Measurements from ENCODE around the gene MORC4. TPM values are rescaled to one million over a fixed set of nuclear protein-coding genes. Genes with fewer than 3 reads are reported as not detected.

MORC4 gene
- polyA plus RNA-seq, 1 of the 3 experiments (the other 2 are of a cell fraction): 12.5 TPM

DNA sequence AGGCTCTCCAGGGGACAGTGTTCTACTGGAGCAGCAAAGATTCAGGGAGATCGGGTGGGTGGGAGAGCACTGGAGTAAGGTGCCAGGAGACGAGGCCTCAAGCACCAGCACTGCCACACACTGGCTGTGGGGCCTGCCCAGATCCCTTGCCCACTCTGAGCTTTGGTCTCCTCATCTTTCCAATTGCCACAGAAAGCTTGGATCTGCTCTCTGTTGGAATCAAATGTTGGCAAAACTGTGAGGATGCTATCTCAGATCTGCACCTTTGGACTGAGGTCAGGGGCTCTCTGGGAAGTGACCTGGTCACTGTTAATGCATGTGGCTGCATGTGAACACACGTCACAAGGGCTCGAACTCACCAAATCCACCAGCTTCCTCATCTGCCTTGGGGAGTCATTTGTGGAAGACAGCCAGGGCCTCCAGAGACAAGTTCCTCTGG is 98.2 kb downstream of the MORC4 start:
- Histone ChIP-seq H3K36me3 (replicated peaks in 1 of 2; ENCODE audit: control insufficient read depth in 1 of 2, insufficient read depth in 2 of 2, low read length in 1 of 2) (no peaks in the 10 kb centered on the region), H4K20me1 (ENCODE audit: insufficient read depth) (no peaks in the 10 kb centered on the region), H3F3A (replicated peaks; ENCODE audit: insufficient read depth) (no peaks in the 10 kb centered on the region), H3K27me3 (ENCODE audit: insufficient read depth) (peaks cover 8% of the 10 kb centered on the region; the same call in 1 of the 2 replicates), H3K4me1 (ENCODE audit: control insufficient read depth in 1 of 2, insufficient read depth in 2 of 2, low read depth in 1 of 2, low read length in 1 of 2) (no peaks in the 10 kb centered on the region; a peak in 1 of 4 replicates), H3K27ac (ENCODE audit: low read depth in 2 of 2, low read length in 1 of 2) (no peak overlapping the region), H3K9me3 (no peaks in the 10 kb centered on the region), H3K9ac (no peak overlapping the region), H3K4me3 (ENCODE audit: low read depth in 2 of 2, low read length in 1 of 2) (no peak overlapping the region), H3K4me2 (no peak overlapping the region), H3K9me2 (no peaks in the 10 kb centered on the region), H3K79me2 (ENCODE audit: insufficient read depth) (no peaks in the 10 kb centered on the region), H2AFZ (ENCODE audit: low read depth) (no peak overlapping the region)
- 51% methylated on average over 4 of the region's 4 CpGs for WGBS (ENCODE audit: low lambda C conversion rate)
- ChIA-PET CTCF (interaction anchor here (1.0 to 5.2 kb wide), 3 partner anchors 8 to 27 kb away, joined by 3 to 35 read pairs (median 6); no protein-coding TSS in a partner anchor), POLR2A (no interaction called here)
- no peak for DNase-seq
- TF ChIP-seq, protein P1, sequence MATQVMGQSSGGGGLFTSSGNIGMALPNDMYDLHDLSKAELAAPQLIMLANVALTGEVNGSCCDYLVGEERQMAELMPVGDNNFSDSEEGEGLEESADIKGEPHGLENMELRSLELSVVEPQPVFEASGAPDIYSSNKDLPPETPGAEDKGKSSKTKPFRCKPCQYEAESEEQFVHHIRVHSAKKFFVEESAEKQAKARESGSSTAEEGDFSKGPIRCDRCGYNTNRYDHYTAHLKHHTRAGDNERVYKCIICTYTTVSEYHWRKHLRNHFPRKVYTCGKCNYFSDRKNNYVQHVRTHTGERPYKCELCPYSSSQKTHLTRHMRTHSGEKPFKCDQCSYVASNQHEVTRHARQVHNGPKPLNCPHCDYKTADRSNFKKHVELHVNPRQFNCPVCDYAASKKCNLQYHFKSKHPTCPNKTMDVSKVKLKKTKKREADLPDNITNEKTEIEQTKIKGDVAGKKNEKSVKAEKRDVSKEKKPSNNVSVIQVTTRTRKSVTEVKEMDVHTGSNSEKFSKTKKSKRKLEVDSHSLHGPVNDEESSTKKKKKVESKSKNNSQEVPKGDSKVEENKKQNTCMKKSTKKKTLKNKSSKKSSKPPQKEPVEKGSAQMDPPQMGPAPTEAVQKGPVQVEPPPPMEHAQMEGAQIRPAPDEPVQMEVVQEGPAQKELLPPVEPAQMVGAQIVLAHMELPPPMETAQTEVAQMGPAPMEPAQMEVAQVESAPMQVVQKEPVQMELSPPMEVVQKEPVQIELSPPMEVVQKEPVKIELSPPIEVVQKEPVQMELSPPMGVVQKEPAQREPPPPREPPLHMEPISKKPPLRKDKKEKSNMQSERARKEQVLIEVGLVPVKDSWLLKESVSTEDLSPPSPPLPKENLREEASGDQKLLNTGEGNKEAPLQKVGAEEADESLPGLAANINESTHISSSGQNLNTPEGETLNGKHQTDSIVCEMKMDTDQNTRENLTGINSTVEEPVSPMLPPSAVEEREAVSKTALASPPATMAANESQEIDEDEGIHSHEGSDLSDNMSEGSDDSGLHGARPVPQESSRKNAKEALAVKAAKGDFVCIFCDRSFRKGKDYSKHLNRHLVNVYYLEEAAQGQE (IDR thresholded peaks at IDR 0.05; ENCODE audit: low read depth, low read length): no peak
- TF ChIP-seq EP300 (IDR thresholded peaks at IDR 0.05; ENCODE audit: borderline replicate concordance in 1 of 2, low read depth in 1 of 2, low read length in 1 of 2) (no peak), SIN3A (IDR thresholded peaks at IDR 0.05; ENCODE audit: borderline replicate concordance, low read depth, low read length) (no peak), RXRA (IDR thresholded peaks at IDR 0.05; ENCODE audit: borderline replicate concordance, low read depth) (no peak), YY1 (IDR thresholded peaks at IDR 0.05; ENCODE audit: low read depth) (no peak), NFIC (IDR thresholded peaks at IDR 0.05; ENCODE audit: borderline replicate concordance) (no peak), FOXM1 (IDR thresholded peaks at IDR 0.05; ENCODE audit: low read depth) (no peak), GABPA (IDR thresholded peaks at IDR 0.05; ENCODE audit: low read depth) (no peak), SMC3 (IDR thresholded peaks at IDR 0.05; ENCODE audit: low read depth, low read length) (no peak), ELF1 (IDR thresholded peaks at IDR 0.05) (no peak), RFX5 (IDR thresholded peaks at IDR 0.05; ENCODE audit: low read length) (no peak), FOSL2 (IDR thresholded peaks at IDR 0.05; ENCODE audit: borderline replicate concordance, low read depth) (no peak), JUND (IDR thresholded peaks at IDR 0.05) (no peak), TAF1 (IDR thresholded peaks at IDR 0.05; ENCODE audit: borderline replicate concordance, low read depth, low read length) (no peak), FOXJ3 (CRISPR knock-in tag; IDR thresholded peaks at IDR 0.05) (no peak), TEAD4 (IDR thresholded peaks at IDR 0.05; ENCODE audit: borderline replicate concordance, insufficient read depth) (no peak), MEF2A (IDR thresholded peaks at IDR 0.05; ENCODE audit: borderline replicate concordance, low read depth) (no peak), CHD2 (IDR thresholded peaks at IDR 0.05; ENCODE audit: low read length, partially characterized antibody) (no peak)
- TF ChIP-seq, protein P2, sequence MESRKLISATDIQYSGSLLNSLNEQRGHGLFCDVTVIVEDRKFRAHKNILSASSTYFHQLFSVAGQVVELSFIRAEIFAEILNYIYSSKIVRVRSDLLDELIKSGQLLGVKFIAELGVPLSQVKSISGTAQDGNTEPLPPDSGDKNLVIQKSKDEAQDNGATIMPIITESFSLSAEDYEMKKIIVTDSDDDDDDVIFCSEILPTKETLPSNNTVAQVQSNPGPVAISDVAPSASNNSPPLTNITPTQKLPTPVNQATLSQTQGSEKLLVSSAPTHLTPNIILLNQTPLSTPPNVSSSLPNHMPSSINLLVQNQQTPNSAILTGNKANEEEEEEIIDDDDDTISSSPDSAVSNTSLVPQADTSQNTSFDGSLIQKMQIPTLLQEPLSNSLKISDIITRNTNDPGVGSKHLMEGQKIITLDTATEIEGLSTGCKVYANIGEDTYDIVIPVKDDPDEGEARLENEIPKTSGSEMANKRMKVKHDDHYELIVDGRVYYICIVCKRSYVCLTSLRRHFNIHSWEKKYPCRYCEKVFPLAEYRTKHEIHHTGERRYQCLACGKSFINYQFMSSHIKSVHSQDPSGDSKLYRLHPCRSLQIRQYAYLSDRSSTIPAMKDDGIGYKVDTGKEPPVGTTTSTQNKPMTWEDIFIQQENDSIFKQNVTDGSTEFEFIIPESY (IDR thresholded peaks at IDR 0.05; ENCODE audit: borderline replicate concordance, low read depth): no peak
- TF ChIP-seq, protein P3, sequence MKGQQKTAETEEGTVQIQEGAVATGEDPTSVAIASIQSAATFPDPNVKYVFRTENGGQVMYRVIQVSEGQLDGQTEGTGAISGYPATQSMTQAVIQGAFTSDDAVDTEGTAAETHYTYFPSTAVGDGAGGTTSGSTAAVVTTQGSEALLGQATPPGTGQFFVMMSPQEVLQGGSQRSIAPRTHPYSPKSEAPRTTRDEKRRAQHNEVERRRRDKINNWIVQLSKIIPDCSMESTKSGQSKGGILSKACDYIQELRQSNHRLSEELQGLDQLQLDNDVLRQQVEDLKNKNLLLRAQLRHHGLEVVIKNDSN (IDR thresholded peaks at IDR 0.05; ENCODE audit: borderline replicate concordance, low read depth): no peak
